ENCODE measurements around the gene PAK1.

DNA sequence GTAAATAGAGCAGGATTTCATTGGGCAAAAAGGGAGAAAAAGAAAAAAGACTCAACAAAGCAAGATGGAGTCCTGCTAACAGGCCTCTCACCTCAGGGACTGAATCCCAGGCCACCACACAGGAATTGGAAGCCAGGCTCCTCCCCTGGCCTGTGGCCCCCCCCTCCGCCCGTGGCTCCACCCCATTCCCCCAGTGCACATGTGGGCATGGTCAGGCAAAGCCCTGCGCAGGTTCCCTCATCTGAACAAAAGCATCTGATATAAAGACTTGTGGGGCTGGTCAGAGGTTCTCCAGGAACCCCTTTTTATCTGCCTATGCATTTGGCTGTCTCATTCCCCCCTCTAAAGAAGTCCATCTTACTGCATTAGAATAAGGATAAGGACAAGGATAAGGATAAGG lies 46.0 kb upstream of the PAK1 start:
- TF ChIP-seq CTCF (IDR thresholded peaks at IDR 0.05; ENCODE audit: low read length), result no peak
- TF ChIP-seq EZH2 (IDR thresholded peaks at IDR 0.05; ENCODE audit: borderline replicate concordance, low read length), result no peak
